HG03066 (cell line): ENCODE data around the gene BGN.

ENCODE experiments used
- ATAC-seq: cut with Tn5 transposase; IDR thresholded peaks from one replicate; pipeline ENCODE4 v1.9.1; 2021; ENCODE audit warnings: low read depth; ENCODE audit not compliant: unreplicated experiment

BGN gene

DNA sequence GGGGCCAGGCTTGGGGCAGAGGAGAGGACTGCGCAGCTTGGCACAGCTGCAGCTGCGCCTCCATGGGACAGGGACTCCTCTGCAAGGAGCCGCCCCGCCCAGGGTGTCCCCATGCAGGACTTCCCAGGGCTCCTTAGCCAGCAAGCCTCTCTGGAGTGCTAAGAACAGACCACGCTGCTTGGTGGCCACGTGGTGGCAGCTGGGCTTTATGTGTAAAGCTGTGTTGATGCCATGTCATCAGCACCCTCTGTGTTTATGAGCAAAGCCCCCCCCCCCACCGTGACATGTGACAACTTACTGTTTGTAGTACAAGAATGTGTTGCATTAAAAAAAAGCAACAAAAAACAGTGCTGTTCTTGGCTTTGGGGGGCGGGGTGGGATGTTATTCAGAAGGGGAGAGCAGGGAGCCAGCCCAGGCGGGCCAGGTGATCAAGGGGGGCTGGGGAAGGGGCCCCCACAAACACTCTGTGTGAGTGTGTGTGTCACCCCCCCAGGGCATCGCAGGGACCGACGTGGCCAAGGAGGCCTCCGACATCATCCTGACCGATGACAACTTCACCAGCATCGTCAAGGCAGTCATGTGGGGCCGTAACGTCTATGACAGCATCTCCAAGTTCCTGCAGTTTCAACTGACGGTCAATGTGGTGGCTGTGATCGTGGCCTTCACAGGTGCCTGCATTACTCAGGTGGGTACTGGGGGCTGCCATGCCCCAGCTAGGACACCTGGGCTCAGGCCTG, 63.0 kb downstream of the BGN start:
- no peak for ATAC-seq
